ENCODE data around the gene AHI1. TPM values are rescaled to one million over a fixed set of nuclear protein-coding genes. Genes with fewer than 3 reads are reported as not detected.

Gene AHI1
- total and polyA plus RNA-seq, 9 donors, result 7.1 to 56.2 (median 26.7) TPM

GRCh38 chr6:135301304-135301703 lies 196.2 kb downstream of the AHI1 start:
- intact Hi-C loops (cut with DNase I), result no loop called here
- Histone ChIP-seq H3K4me1 (ENCODE audit: insufficient read depth) (no peaks in the 10 kb centered on the region), H3K4me3 (no peak overlapping the region), H3K27me3 (no peaks in the 10 kb centered on the region), H3K27ac (no peak overlapping the region), H3K36me3 (no peaks in the 10 kb centered on the region), H3K9me3 (no peaks in the 10 kb centered on the region)
- no peak for DNase-seq
- TF ChIP-seq CTCF (IDR thresholded peaks at IDR 0.05) (no peak), EP300 (IDR thresholded peaks at IDR 0.05) (no peak), POLR2A (IDR thresholded peaks at IDR 0.05) (no peak)

- no peak overlapping the region for H3K27ac ChIP-seq
- H3K4me3 ChIP-seq, result no peak overlapping the region
- no peaks in the 10 kb centered on the region for H3K36me3 ChIP-seq
- H3K4me1 ChIP-seq (ENCODE audit: insufficient read depth), result no peaks in the 10 kb centered on the region
- no peaks in the 10 kb centered on the region for H3K9me3 ChIP-seq
- TF ChIP-seq CTCF (IDR thresholded peaks at IDR 0.05), result no peak
- TF ChIP-seq EP300 (IDR thresholded peaks at IDR 0.05), result no peak
- TF ChIP-seq POLR2A (IDR thresholded peaks at IDR 0.05), result no peak
- DNase-seq, result no peak
- intact Hi-C loops (cut with DNase I), result no loop called here
- H3K27me3 ChIP-seq, result no peaks in the 10 kb centered on the region
Measured at GRCh38 chr6:135300576-135300975, 197.0 kb downstream of the AHI1 start.

- Histone ChIP-seq H3K4me1 (ENCODE audit: insufficient read depth) (no peaks in the 10 kb centered on the region), H3K36me3 (no peaks in the 10 kb centered on the region), H3K9me3 (no peaks in the 10 kb centered on the region), H3K4me3 (no peak overlapping the region), H3K27ac (no peak overlapping the region), H3K27me3 (no peaks in the 10 kb centered on the region)
- intact Hi-C loops (cut with DNase I), result no loop called here
- WGBS, 3 donors, result 37 to 44% (median 40%) methylated on average over 2 of the region's 2 CpGs
- TF ChIP-seq CTCF (IDR thresholded peaks at IDR 0.05) (no peak), POLR2A (IDR thresholded peaks at IDR 0.05) (no peak)
- DNase-seq, result no peak
Measured at GRCh38 chr6:135299256-135299655, 198.3 kb downstream of the AHI1 start.

GRCh38 chr6:135298455-135298854 lies 199.1 kb downstream of the AHI1 start:
- H3K4me3 ChIP-seq, result no peak overlapping the region
- no peaks in the 10 kb centered on the region for H3K27me3 ChIP-seq
- TF ChIP-seq POLR2A (IDR thresholded peaks at IDR 0.05) (no peak), CTCF (IDR thresholded peaks at IDR 0.05) (no peak)
- H3K4me1 ChIP-seq (ENCODE audit: insufficient read depth), result no peaks in the 10 kb centered on the region
- H3K36me3 ChIP-seq, result no peaks in the 10 kb centered on the region
- no peak for DNase-seq
- no peak overlapping the region for H3K27ac ChIP-seq
- 89 to 95% (median 94%) methylated on average over 2 of the region's 2 CpGs for WGBS, 3 donors
- intact Hi-C loops (cut with DNase I), result no loop called here
- no peaks in the 10 kb centered on the region for H3K9me3 ChIP-seq

GRCh38 chr6:135296715-135297114 lies 200.8 kb downstream of the AHI1 start:
- Histone ChIP-seq H3K4me3 (no peak overlapping the region), H3K36me3 (no peaks in the 10 kb centered on the region), H3K27ac (no peak overlapping the region), H3K27me3 (no peaks in the 10 kb centered on the region), H3K9me3 (no peaks in the 10 kb centered on the region), H3K4me1 (ENCODE audit: insufficient read depth) (no peaks in the 10 kb centered on the region)
- intact Hi-C loops (cut with DNase I), result no loop called here
- DNase-seq, result no peak
- no peak for TF ChIP-seq EP300 (IDR thresholded peaks at IDR 0.05)
- no peak for TF ChIP-seq POLR2A (IDR thresholded peaks at IDR 0.05)
- TF ChIP-seq CTCF (IDR thresholded peaks at IDR 0.05), result no peak
- WGBS, 3 donors, result 97 to 100% (median 99%) methylated on average over 2 of the region's 2 CpGs

Data from ovary (tissue), 9 donors.